Measurements from ENCODE around the gene MYMK.

DNA sequence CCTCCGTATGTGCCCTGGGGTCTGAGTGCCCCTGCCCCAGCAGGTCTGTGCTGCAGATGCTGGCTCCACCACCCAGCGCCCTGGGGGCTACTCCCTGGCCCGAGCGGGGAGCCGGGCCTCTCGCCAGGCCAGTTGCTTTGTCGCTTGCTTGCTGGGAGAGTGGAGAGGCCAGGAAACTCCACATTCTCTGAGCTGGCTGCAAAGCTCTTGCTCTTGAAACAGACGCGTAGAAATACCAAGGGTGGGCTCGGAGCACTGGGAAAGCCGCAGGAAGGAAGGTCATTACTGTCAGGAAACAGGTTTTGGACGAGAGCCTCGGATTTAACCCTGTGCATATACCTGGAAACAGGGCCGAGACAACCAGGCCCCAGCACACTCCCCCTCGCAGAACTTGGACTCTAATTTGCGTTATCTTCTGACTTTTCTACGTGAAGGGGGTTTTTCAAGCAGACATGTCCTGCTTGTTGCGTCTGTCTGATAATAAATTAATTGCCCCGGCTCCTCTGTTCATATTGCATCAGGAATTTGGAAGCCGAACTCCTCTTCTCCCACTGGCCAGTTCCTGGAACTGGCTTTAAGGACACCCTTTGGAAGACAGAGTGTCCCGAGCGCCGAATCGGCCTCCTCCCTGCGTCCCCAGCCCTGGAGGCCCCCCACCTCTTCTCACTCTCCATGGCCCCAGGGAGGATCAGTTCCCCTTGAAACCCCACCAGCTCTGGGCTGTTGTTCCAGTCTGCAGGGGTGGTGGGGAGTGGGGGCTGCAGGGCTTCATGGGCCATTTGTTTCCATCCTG is 20.9 kb upstream of the MYMK start:
- TF ChIP-seq POLR2A (IDR thresholded peaks at IDR 0.05): no peak
- TF ChIP-seq EP300 (IDR thresholded peaks at IDR 0.05): no peak

All from stomach (tissue), 4 donors.